ENCODE data around the gene LRRC73. TPM values are rescaled to one million over a fixed set of nuclear protein-coding genes. Genes with fewer than 3 reads are reported as not detected.
A peak's percentile ranks its signal among the peaks of the same experiment; 100 is the strongest.

The LRRC73 gene
- total and polyA plus RNA-seq, 9 of the 15 experiments (the other 6 are each of a cell fraction or from before 2014, with no cell fraction given): 0.07 to 0.55 (median 0.16) TPM; not detected in 3

- TF ChIP-seq RREB1 (CRISPR knock-in tag; IDR thresholded peaks at IDR 0.05) (no peak), STAT5B (CRISPR knock-in tag; IDR thresholded peaks at IDR 0.05) (no peak), ESRRB (CRISPR knock-in tag; IDR thresholded peaks at IDR 0.05; ENCODE audit: borderline replicate concordance) (0 out of 2 replicates have a peak, but pooled peaks have one; percentile 20), ZBTB33 (CRISPR knock-in tag; IDR thresholded peaks at IDR 0.05) (no peak), NCOA6 (IDR thresholded peaks at IDR 0.05) (no peak), CXXC5 (CRISPR knock-in tag; IDR thresholded peaks at IDR 0.05) (no peak), E2F3 (CRISPR knock-in tag; IDR thresholded peaks at IDR 0.05) (no peak), COPS2 (conservative IDR thresholded peaks at IDR 0.05) (no peak), GABPB1 (CRISPR knock-in tag; IDR thresholded peaks at IDR 0.05) (no peak), GTF2E2 (tag; IDR thresholded peaks at IDR 0.05) (no peak), ETV1 (tag; conservative IDR thresholded peaks at IDR 0.05; ENCODE audit: low read depth) (no peak), JUN (IDR thresholded peaks at IDR 0.05; ENCODE audit: borderline replicate concordance, low read depth, low read length) (no peak), JUN (CRISPR knock-in tag; IDR thresholded peaks at IDR 0.05; ENCODE audit: borderline replicate concordance) (0 out of 2 replicates have a peak, but pooled peaks have one; percentile 24), TARDBP (IDR thresholded peaks at IDR 0.05) (0 out of 2 replicates have a peak, but pooled peaks have one; percentile 25), SETDB1 (IDR thresholded peaks at IDR 0.05; ENCODE audit: low read length) (no peak), DEAF1 (CRISPR knock-in tag; IDR thresholded peaks at IDR 0.05) (no peak), ZNF431 (CRISPR knock-in tag; IDR thresholded peaks at IDR 0.05) (no peak), RBM22 (IDR thresholded peaks at IDR 0.05; ENCODE audit: low read depth, low read length, poor library complexity, severe bottlenecking) (no peak), ZNF263 (CRISPR knock-in tag; IDR thresholded peaks at IDR 0.05; ENCODE audit: borderline replicate concordance) (0 out of 2 replicates have a peak, but pooled peaks have one; percentile 4), ELF2 (CRISPR knock-in tag; IDR thresholded peaks at IDR 0.05) (no peak), ZC3H8 (IDR thresholded peaks at IDR 0.05) (no peak), ZNF134 (CRISPR knock-in tag; conservative IDR thresholded peaks at IDR 0.05) (no peak)
Observed at GRCh38 chr6:43516367-43516696, 6.2 kb upstream of the LRRC73 start (continued).

Data from K562 (cell line).